GM23248 (cell line): ENCODE results near the gene RPS19.

Experiments used
- EZH2 ChIP-seq: fragments of 200-600 bp; sonication (generic); IDR thresholded peaks from 2 replicates; pipeline ENCODE4 v1.6.1; 2018; ENCODE audit warnings: antibody characterized with exemption, mild to moderate bottlenecking; ENCODE audit not compliant: insufficient read depth, poor library complexity, severe bottlenecking
- EZH2phosphoT487 ChIP-seq: fragments of 200-600 bp; sonication (generic); IDR thresholded peaks from 2 replicates; pipeline ENCODE4 v1.6.1; 2018; ENCODE audit warnings: antibody characterized with exemption, moderate library complexity, mild to moderate bottlenecking, low read depth; ENCODE audit not compliant: insufficient read depth

- TF ChIP-seq EZH2 (no peak), EZH2phosphoT487 (no peak)
These were observed 20.8 kb upstream of the RPS19 start for GRCh38 chr19:41839211-41839610.
